ENCODE measurements around the gene IL17RC. TPM values are rescaled to one million over a fixed set of nuclear protein-coding genes. Genes with fewer than 3 reads are reported as not detected.

Gene IL17RC
- total RNA-seq, 2 experiments from 2014 or later = 0.30 to 0.41 TPM

GRCh38 chr3:9965200-9965875, 48.4 kb downstream of the IL17RC start:
- Mint-ChIP-seq H3K36me3 (peaks cover 25% of the 10 kb centered on the region), H3K4me1 (no peaks in the 10 kb centered on the region)

DNA sequence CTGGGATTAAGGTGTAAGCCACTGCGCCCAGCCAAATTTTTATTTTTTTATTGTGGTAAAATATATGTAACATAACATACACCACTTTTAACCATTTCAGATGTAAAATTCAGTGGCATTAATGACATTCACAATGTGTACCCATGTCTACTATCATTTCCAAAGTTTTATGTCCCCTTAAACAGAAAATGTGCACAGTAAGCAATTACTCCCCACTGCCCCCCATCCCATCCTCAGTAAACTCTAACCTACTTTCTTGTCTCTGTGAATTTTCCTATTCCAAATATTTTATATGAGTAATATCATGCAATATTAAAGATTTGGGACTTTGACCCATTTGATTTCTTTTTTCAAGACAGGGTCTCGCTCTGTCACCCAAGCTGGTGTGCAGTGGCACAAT, 49.9 kb downstream of the IL17RC start:
- H3K4me1 Mint-ChIP-seq = no peaks in the 10 kb centered on the region
- H3K27ac Mint-ChIP-seq = no peak overlapping the region
- CTCF ChIA-PET = no interaction called here
- H3K4me3 Mint-ChIP-seq = no peak overlapping the region
- no peaks in the 10 kb centered on the region for H3K9me3 Mint-ChIP-seq (ENCODE audit: low read depth)
- H3K36me3 Mint-ChIP-seq = peaks cover 27% of the 10 kb centered on the region
- ATAC-seq (no peak), DNase-seq (no peak)
- H3K27me3 Mint-ChIP-seq = no peaks in the 10 kb centered on the region

More at GRCh38 chr3:9965200-9965875, 48.4 kb downstream of the IL17RC start:
- Mint-ChIP-seq H3K27ac (no peak overlapping the region), H3K4me3 (no peak overlapping the region), H3K9me3 (ENCODE audit: low read depth) (no peaks in the 10 kb centered on the region), H3K27me3 (no peaks in the 10 kb centered on the region)
- ATAC-seq (no peak), DNase-seq (no peak)
- CTCF ChIA-PET = interaction anchor here (0.6 kb wide), 1 partner anchor 12 kb away, joined by 3 read pairs; no protein-coding TSS in a partner anchor

DNA sequence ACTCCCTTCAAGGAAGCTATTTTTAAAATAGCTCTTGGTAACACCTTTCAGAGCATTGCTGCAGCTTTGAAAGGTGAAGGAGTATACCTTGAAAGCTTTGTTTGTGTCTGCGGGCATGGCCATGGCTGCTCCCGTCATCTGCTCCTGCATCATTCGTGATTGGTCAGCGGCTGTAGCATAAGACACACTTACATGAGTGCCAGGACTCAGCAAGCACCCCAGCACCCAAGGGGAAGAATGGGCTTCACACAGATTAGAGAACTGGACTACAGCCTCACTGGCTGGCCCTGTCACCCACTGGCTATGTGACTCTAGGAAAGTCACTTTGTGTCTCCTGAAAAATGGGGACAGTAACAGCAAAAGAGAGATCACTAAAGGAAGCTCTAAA, 52.7 kb downstream of the IL17RC start:
- Mint-ChIP-seq H3K36me3 (peaks cover 31% of the 10 kb centered on the region), H3K4me1 (no peaks in the 10 kb centered on the region), H3K9me3 (ENCODE audit: low read depth) (no peaks in the 10 kb centered on the region), H3K27ac (no peak overlapping the region), H3K4me3 (no peak overlapping the region), H3K27me3 (no peaks in the 10 kb centered on the region)
- DNase-seq (no peak), ATAC-seq (no peak)
- CTCF ChIA-PET = no interaction called here

DNA sequence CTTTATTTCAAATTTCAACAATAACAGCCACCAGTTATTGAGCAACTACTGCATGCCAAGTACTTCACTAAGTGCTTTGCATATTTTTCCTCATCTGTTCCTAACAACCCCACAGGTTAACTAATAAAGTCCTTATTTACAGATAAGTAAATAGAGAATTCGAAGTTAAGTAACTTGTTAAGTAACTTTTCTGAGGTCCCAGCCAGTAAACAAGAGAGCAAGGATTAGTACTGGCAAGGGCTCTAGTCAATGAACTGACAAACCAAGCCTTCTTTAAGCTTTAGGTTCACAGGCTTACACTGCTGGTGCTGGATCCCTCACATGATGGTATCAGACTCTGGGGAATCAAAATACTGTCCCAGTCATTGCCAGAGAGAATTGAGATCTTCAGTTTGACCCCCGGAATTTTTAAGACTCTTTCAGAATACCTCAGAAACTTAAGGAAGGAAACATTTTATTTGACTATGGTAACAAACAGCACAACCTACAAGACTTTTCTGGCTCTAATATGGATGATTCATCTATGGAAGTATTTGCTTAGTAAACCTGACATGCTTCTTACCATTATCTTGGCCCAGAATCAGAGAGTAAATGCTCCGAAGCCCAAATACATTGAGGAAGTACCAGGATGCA, 53.2 kb downstream of the IL17RC start:
- CTCF ChIA-PET = no interaction called here
- Mint-ChIP-seq H3K27me3 (no peaks in the 10 kb centered on the region), H3K36me3 (peaks cover 33% of the 10 kb centered on the region), H3K4me1 (no peaks in the 10 kb centered on the region), H3K4me3 (no peak overlapping the region), H3K9me3 (ENCODE audit: low read depth) (no peaks in the 10 kb centered on the region), H3K27ac (no peak overlapping the region)
- no peak for ATAC-seq
- no peak for DNase-seq

DNA sequence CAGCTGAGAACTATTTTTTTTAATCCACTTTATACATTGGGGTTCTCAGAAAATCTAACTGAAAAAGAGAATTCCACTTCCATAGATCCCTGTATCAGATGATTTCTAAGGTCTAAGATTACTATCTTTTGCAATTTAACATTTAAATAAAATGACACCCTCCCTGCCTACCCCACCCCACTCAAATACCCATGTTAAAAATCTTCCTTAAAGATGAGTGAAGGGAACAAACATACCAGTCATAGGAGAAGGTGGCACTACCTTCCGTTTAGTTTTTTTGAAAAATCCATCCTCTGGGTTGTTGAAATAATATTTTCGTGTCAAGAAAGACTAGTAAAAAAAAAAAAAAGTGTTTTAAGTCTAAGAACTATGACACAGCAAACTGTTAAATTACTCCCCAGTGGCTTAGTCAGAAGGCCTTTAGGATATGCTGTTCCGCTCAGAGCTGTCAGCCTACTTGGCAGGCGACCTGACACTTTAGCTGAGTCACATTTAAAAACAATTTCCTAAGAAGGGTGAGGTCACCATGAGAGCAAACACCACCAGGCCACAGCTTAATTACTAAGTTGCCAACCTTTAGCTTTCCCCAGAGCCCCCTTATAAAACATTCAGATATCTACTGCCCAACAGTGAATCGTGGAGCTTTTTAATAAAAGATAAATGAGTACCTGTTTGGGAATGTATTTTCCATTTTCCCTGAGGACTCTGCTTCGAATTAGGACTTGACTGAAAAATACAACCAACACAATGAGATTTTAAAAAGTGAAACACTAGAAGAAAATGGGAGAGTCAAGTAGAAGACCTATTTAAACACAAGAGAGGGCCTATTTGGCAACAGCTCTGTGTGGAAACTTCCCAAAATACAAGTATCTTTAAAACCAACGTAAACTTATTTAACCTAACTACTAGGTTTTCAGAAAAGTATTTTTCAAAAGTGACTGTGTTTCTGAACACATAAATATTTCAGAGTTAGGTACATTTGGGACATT, 60.1 kb downstream of the IL17RC start:
- ATAC-seq (peak; percentile 90), DNase-seq (peak; percentile 56)
- Mint-ChIP-seq H3K9me3 (ENCODE audit: low read depth) (no peaks in the 10 kb centered on the region), H3K27me3 (no peaks in the 10 kb centered on the region), H3K4me1 (peaks cover 21% of the 10 kb centered on the region), H3K4me3 (no peak overlapping the region), H3K36me3 (peaks cover 31% of the 10 kb centered on the region), H3K27ac (peak overlapping the region; percentile 77)
- CTCF ChIA-PET = interaction anchor here (0.6 to 2.8 kb wide), 5 partner anchors 10 to 345 kb away, joined by 3 to 12 read pairs (median 3); partner anchors contain the start of genes EMC3 and FANCD2

DNA sequence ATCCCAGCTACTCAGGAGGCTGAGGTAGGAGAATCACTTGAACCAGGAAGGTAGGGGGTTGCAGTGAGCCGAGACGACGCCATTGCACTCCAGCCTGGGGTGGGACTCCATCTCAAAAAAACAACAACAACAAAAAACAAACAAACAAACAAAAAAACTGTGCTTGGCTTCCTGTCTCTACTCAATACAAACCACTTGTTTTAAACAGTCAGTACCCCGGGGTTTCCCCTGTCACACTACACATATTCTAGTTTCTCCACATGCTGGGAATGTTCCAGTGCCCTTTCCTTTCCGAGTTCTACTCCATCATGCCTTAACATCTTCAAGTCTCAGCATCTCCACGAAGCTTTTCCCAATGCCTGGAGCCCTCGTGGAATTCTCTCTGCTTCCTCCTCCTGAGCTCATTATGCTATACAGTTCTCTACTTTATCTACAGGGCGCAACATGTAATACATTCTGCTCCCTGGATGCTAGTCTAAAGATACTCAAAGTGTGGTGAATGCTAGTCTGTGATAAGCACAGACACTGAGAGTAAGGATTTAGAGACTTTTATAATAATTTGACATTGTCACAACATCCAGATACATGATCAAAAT, 61.9 kb downstream of the IL17RC start:
- ATAC-seq (no peak), DNase-seq (no peak)
- H3K4me1 Mint-ChIP-seq = peaks cover 29% of the 10 kb centered on the region
- no peaks in the 10 kb centered on the region for H3K27me3 Mint-ChIP-seq
- H3K36me3 Mint-ChIP-seq = peaks cover 30% of the 10 kb centered on the region
- H3K4me3 Mint-ChIP-seq = no peak overlapping the region
- H3K27ac Mint-ChIP-seq = peak overlapping the region; percentile 18
- no peaks in the 10 kb centered on the region for H3K9me3 Mint-ChIP-seq (ENCODE audit: low read depth)
- CTCF ChIA-PET = interaction anchor here (1.2 to 2.8 kb wide), 2 partner anchors 8 to 47 kb away, joined by 3 to 12 read pairs; partner anchors contain the start of genes EMC3 and FANCD2

DNA sequence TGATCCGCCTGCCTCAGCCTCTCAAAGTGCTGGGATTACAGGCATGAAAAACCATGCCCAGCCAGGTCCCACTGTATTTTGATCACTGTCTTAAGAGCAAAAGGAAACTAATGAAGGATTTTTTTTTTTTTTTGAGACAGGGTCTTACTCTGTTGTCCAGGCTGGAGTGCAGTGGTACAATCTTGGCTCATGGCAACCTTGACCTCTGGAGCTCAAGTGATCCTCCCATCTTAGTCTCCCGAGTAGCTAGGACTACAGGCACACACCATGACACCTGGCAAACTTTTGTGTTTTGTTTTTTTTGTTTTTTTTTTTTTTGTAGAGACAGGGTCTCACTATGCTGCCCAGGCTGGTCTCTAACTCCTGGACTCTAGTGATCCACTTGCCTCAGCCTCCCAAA, 63.4 kb downstream of the IL17RC start:
- peaks cover 35% of the 10 kb centered on the region for H3K4me1 Mint-ChIP-seq
- H3K9me3 Mint-ChIP-seq (ENCODE audit: low read depth) = no peaks in the 10 kb centered on the region
- H3K27ac Mint-ChIP-seq = no peak overlapping the region
- no peaks in the 10 kb centered on the region for H3K27me3 Mint-ChIP-seq
- no peak overlapping the region for H3K4me3 Mint-ChIP-seq
- CTCF ChIA-PET = interaction anchor here (1.0 kb wide), 1 partner anchor 12 kb away, joined by 3 read pairs; no protein-coding TSS in a partner anchor
- no peak for ATAC-seq
- H3K36me3 Mint-ChIP-seq = peaks cover 24% of the 10 kb centered on the region
- no peak for DNase-seq

Other genes starting within 250 kb of the IL17RC start
- gene CPNE9, start 213.3 kb upstream of the IL17RC start, total RNA-seq = not detected
- gene BRPF1, start 185.4 kb upstream of the IL17RC start, total RNA-seq = 10 to 100 TPM; 48.1 to 50.1 TPM
- 10 to 100 TPM; 32.1 to 34.5 TPM for gene OGG1, start 167.1 kb upstream of the IL17RC start, total RNA-seq
- gene CAMK1, start 147.2 kb upstream of the IL17RC start, total RNA-seq = 10 to 100 TPM; 31.7 to 57.7 TPM
- 10 to 100 TPM; 89.8 to 90.6 TPM for gene TADA3, start 124.6 kb upstream of the IL17RC start, total RNA-seq
- gene ARPC4, start 124.0 kb upstream of the IL17RC start, total RNA-seq = 100 to 1,000 TPM; 274 to 300 TPM
- gene TTLL3, start 106.8 kb upstream of the IL17RC start, total RNA-seq = 10 to 100 TPM; 40.4 to 77.5 TPM
- gene RPUSD3, start 73.1 kb upstream of the IL17RC start, total RNA-seq = 10 to 100 TPM; 61.7 to 77.6 TPM
- not detected for gene CIDEC, start 36.8 kb upstream of the IL17RC start, total RNA-seq
- gene JAGN1, start 26.5 kb upstream of the IL17RC start, total RNA-seq = 10 to 100 TPM; 27.9 to 44.0 TPM
- gene IL17RE, start 14.2 kb upstream of the IL17RC start, total RNA-seq = 1 to 10 TPM in 1 of 2 experiments, under 1 TPM in 1; 0.68 to 1.9 TPM
- 10 to 100 TPM; 17.4 to 18.9 TPM for gene CRELD1, start 16.7 kb downstream of the IL17RC start, total RNA-seq
- 1 to 10 TPM; 3.5 to 6.4 TPM for gene PRRT3, start 35.3 kb downstream of the IL17RC start, total RNA-seq
- 10 to 100 TPM; 52.5 to 63.8 TPM for gene EMC3, start 69.7 kb downstream of the IL17RC start, total RNA-seq
- gene FANCD2, start 109.3 kb downstream of the IL17RC start, total RNA-seq = 100 to 1,000 TPM in 1 of 2 experiments, 10 to 100 TPM in 1; 75.1 to 109 TPM
- not detected for gene FANCD2OS, start 191.2 kb downstream of the IL17RC start, total RNA-seq
- 100 to 1,000 TPM in 1 of 2 experiments, 10 to 100 TPM in 1; 86.9 to 106 TPM for gene BRK1, start 198.6 kb downstream of the IL17RC start, total RNA-seq
- gene VHL, start 224.7 kb downstream of the IL17RC start, total RNA-seq = 10 to 100 TPM; 68.2 to 75.7 TPM
- 1 to 10 TPM; 3.0 to 9.1 TPM for gene IRAK2, start 247.8 kb downstream of the IL17RC start, total RNA-seq